ENCODE data around the gene APOA4. TPM values are rescaled to one million over a fixed set of nuclear protein-coding genes. Genes with fewer than 3 reads are reported as not detected.

The APOA4 gene
- total RNA-seq, 1 experiment from 2014 or later, result not detected

GRCh38 chr11:116827461-116827860 is 4.4 kb upstream of the APOA4 start:
- no peaks in the 10 kb centered on the region for H3K9me3 ChIP-seq (ENCODE audit: control insufficient read depth in 1 of 2, insufficient read depth in 1 of 2, low read depth in 1 of 2, low read length in 2 of 2)
- H3K79me2 ChIP-seq (ENCODE audit: insufficient read depth, low read length), result no peaks in the 10 kb centered on the region
- no peaks in the 10 kb centered on the region for H4K20me1 ChIP-seq (ENCODE audit: insufficient read depth)
- RAD21 ChIA-PET (ENCODE audit: low non-redundant PET in 1 of 2, low total read pairs in 2 of 2, uncharacterized antibody in 2 of 2, unreplicated experiment in 2 of 2), result no interaction called here
- POLR2A ChIA-PET, result no interaction called here
- H3K9ac ChIP-seq (ENCODE audit: low read length), result no peak overlapping the region
- no peak overlapping the region for H3K4me3 ChIP-seq (replicated peaks in 1 of 2; ENCODE audit: low read depth in 1 of 2, low read length in 2 of 2)
- H3K36me3 ChIP-seq (ENCODE audit: control insufficient read depth in 1 of 2, insufficient read depth in 2 of 2, low read length in 2 of 2), result no peaks in the 10 kb centered on the region
- TF ChIP-seq EZH2 (IDR thresholded peaks at IDR 0.05), result no peak
- no peak for TF ChIP-seq ATF3 (IDR thresholded peaks at IDR 0.05)
- no peak for TF ChIP-seq CBX3 (IDR thresholded peaks at IDR 0.05; ENCODE audit: low read depth)
- TF ChIP-seq CTCF (IDR thresholded peaks at IDR 0.05 in 2 of 3, conservative IDR thresholded peaks at IDR 0.05 in 1 of 3; ENCODE audit: borderline replicate concordance in 1 of 3, insufficient read depth in 1 of 3, low read depth in 2 of 3, low read length in 2 of 3), result no peak
- CTCF ChIA-PET, result no interaction called here
- BruUV-seq (replicated peaks), result no TSS peak
- DNase-seq (ENCODE audit: low read depth, low spot score), result no peak
- no peak overlapping the region for H3K27ac ChIP-seq (ENCODE audit: low read depth, low read length)
- no peak overlapping the region for H3K4me2 ChIP-seq (ENCODE audit: low read length)
- no peaks in the 10 kb centered on the region for H3K9me2 ChIP-seq (ENCODE audit: insufficient read depth)
- H3K4me1 ChIP-seq (ENCODE audit: control insufficient read depth in 1 of 2, insufficient read depth in 2 of 2, low read length in 2 of 2), result no peaks in the 10 kb centered on the region
- H2AFZ ChIP-seq (ENCODE audit: low read depth, low read length, poor library complexity, severe bottlenecking), result no peak overlapping the region
- H3K27me3 ChIP-seq (ENCODE audit: insufficient read depth, low read length), result no peaks in the 10 kb centered on the region
- intact Hi-C loops (cut with micrococcal nuclease), result no loop called here
- ATAC-seq, result no peak

GRCh38 chr11:116826751-116827431 is 3.8 kb upstream of the APOA4 start:
- Histone ChIP-seq H3K4me3 (replicated peaks in 1 of 2; ENCODE audit: low read depth in 1 of 2, low read length in 2 of 2) (no peak overlapping the region), H3K9me3 (ENCODE audit: control insufficient read depth in 1 of 2, insufficient read depth in 1 of 2, low read depth in 1 of 2, low read length in 2 of 2) (no peaks in the 10 kb centered on the region), H3K36me3 (ENCODE audit: control insufficient read depth in 1 of 2, insufficient read depth in 2 of 2, low read length in 2 of 2) (no peaks in the 10 kb centered on the region), H3K4me1 (ENCODE audit: control insufficient read depth in 1 of 2, insufficient read depth in 2 of 2, low read length in 2 of 2) (no peaks in the 10 kb centered on the region), H3K4me2 (ENCODE audit: low read length) (no peak overlapping the region), H3K27ac (ENCODE audit: low read depth, low read length) (no peak overlapping the region), H3K27me3 (ENCODE audit: insufficient read depth, low read length) (no peaks in the 10 kb centered on the region), H3K79me2 (ENCODE audit: insufficient read depth, low read length) (no peaks in the 10 kb centered on the region), H2AFZ (ENCODE audit: low read depth, low read length, poor library complexity, severe bottlenecking) (no peak overlapping the region), H3K9me2 (ENCODE audit: insufficient read depth) (no peaks in the 10 kb centered on the region), H4K20me1 (ENCODE audit: insufficient read depth) (no peaks in the 10 kb centered on the region), H3K9ac (ENCODE audit: low read length) (no peak overlapping the region)
- ChIA-PET POLR2A (no interaction called here), RAD21 (ENCODE audit: low non-redundant PET in 1 of 2, low total read pairs in 2 of 2, uncharacterized antibody in 2 of 2, unreplicated experiment in 2 of 2) (no interaction called here), CTCF (no interaction called here)
- DNase-seq (ENCODE audit: low read depth, low spot score), result no peak
- ATAC-seq, result no peak; the same call in 1 of the 2 replicates
- BruUV-seq (replicated peaks), result no TSS peak
- intact Hi-C loops (cut with micrococcal nuclease), result no loop called here
- TF ChIP-seq TCF7L2 (IDR thresholded peaks at IDR 0.05; ENCODE audit: borderline replicate concordance, extremely low read depth, insufficient read depth, insufficient read length), result no peak
- no peak for TF ChIP-seq RAD21 (IDR thresholded peaks at IDR 0.05; ENCODE audit: low read depth)
- no peak for TF ChIP-seq CBX3 (IDR thresholded peaks at IDR 0.05; ENCODE audit: low read depth)
- TF ChIP-seq CEBPB (IDR thresholded peaks at IDR 0.05; ENCODE audit: low read depth), result no peak
- TF ChIP-seq ZNF274 (IDR thresholded peaks at IDR 0.05; ENCODE audit: low read depth, low read length), result no peak
- no peak for TF ChIP-seq SIN3A (IDR thresholded peaks at IDR 0.05; ENCODE audit: low read depth)
- no peak for TF ChIP-seq YY1 (IDR thresholded peaks at IDR 0.05; ENCODE audit: extremely low read depth, insufficient replicate concordance, low read depth, low read length)
- TF ChIP-seq ZFX (IDR thresholded peaks at IDR 0.05), result no peak
- no peak for TF ChIP-seq POLR2A (IDR thresholded peaks at IDR 0.05; ENCODE audit: borderline replicate concordance, extremely low read depth, insufficient read depth, insufficient read length)
- no peak for TF ChIP-seq POLR2AphosphoS5 (IDR thresholded peaks at IDR 0.05; ENCODE audit: low read depth, low read length)
- no peak for TF ChIP-seq REST (IDR thresholded peaks at IDR 0.05; ENCODE audit: low read depth)
- no peak for TF ChIP-seq SRF (IDR thresholded peaks at IDR 0.05; ENCODE audit: low read depth)
- no peak for TF ChIP-seq EZH2 (IDR thresholded peaks at IDR 0.05)
- TF ChIP-seq JUND (IDR thresholded peaks at IDR 0.05), result no peak
